HG02798 (cell line): ENCODE results near the gene ZNF823.
"Not testable (repeated sequence)": the region's sequence is repeated elsewhere in the genome, so short reads cannot be mapped to it uniquely, and the experiment has no call there.

Experiments used
- ATAC-seq: cut with Tn5 transposase; IDR thresholded peaks from one replicate; pipeline ENCODE4 v1.9.1; 2021; ENCODE audit warnings: mild to moderate bottlenecking; ENCODE audit not compliant: unreplicated experiment, poor library complexity

ZNF823 gene

DNA sequence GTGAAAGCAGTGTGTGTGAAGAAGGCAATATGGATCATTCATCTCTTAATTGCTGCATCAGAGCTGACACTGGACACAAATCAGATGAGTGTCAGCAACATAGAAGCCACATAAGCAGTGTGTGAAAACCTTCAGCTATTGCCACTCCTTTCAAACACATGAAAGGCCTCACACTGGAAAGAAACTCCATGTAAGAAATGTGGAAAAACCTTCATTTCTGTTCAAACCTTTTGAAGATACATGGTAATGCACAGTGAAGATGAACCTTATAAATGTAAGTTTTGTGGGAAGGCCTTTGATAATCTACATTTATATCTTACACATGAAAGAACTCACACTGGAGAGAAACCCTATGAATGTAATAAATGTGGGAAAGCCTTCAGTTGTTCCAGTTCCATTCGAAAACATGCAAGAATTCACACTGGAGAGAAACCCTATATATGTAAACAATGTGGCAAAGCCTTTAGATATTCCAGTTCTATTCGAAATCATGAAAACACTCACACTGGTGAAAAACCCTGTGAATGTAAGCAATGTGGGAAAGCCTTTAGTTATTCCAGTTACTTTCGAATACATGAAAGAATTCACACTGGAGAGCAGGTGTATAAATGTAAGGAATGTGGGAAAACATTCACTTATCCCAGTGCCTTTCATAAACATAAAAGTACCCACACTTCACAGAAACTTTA is 53.6 kb downstream of the ZNF823 start:
- ATAC-seq: no peak

DNA sequence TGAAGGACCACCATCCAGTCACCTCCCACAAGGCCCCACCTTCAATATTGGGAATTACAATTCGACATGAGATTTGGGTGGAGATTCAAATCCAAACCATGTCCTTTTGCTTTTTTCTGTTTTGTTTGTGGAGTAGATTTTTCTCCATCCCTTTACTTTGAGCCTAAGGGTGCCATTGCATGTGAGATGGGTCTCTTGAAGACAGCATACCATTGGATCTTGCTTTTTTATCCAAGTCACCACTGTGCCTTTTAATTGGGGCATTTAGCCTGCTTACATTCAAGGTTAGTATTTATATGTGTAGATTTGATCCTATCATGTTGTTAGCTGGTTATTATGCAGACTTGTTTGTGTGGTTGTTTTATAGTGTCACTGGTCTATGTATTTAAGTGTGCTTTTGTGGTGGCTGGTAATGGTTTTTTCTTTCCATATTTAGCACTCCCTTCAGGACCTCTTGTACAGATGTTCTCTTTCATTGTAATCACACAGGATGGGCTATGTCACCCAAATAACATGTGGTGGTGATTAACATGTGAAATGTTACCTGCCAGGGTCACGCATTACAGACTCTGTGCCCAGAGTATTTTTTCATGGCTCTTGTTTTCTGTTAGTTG is 58.0 kb downstream of the ZNF823 start:
- ATAC-seq: no peak

DNA sequence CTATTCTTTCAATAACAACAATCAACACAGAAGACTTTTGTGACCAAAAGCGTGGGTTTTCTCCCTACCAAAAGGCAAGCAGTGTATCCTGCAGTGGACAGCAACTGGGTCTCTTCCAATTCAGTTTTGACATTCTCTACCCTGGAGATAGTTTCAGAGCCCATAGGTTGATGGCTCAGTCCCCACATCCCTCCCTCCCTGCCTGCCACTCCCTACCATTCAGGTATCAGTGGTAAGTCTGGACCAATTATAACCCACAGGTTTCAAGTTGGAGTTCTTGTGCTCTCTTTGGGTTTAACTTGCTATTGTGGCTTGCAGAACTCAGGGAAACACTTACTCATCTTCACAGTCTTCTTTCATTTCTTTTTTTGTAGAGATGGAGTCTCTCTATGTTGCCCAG is 60.2 kb downstream of the ZNF823 start:
- no peak for ATAC-seq

DNA sequence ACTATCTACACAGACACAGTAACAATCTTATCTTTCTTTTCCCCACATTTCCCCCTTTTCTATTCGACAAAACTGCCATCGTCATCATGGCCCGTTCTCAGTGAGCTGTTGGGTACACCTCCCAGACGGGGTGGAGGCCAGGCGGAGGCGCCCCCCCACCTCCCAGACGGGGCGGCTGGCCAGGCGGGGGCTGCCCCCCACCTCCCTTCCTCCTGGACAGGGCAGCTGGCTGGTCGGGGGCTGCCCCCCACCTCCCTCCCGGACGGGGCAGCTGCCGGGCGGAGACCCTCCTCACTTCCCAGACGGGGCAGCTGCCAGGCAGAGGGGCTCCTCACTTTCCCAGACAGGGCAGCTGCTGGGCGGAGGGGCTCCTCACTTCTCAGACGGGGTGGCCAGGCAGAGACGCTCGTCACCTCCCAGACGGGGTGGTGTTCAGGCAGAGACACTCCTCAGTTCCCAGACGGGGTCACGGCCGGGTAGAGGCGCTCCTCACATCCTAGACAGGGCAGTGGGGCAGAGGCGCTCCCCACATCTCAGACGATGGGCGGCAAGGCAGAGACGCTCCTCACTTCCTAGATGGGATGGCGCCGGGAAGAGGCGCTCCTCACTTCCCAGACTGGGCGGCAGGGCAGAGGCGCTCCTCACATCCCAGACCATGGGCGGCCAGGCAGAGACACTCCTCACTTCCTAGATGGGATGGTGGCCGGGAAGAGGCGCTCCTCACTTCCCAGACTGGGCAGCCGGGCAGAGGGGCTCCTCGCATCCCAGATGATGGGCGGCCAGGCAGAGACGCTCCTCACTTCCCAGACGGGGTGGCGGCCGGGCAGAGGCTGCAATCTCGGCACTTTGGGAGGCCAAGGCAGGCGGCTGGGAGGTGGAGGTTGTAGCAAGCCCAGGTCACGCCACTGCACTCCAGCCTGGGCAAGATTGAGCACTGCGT is 61.8 kb downstream of the ZNF823 start:
- ATAC-seq: not testable (repeated sequence)

DNA sequence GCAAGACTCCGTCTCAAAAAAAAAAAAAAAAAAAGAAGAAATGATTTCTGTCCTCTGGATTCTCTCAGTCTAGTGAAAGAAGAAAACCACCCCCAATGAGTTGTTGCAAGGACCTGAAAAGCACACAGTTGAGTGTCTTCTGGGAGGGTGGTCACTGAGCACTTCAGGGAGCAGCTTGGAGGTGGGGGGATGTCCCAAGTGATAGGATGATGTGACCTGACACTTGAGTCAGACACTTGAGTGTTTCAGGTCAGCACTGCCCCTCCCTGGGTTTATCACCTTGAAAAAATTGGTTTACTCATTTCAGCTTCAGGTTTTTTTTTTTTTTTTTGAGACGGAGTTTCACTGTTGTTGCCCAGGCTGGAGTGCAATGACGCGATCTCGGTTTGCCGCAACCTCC is 63.2 kb downstream of the ZNF823 start:
- ATAC-seq: no peak

DNA sequence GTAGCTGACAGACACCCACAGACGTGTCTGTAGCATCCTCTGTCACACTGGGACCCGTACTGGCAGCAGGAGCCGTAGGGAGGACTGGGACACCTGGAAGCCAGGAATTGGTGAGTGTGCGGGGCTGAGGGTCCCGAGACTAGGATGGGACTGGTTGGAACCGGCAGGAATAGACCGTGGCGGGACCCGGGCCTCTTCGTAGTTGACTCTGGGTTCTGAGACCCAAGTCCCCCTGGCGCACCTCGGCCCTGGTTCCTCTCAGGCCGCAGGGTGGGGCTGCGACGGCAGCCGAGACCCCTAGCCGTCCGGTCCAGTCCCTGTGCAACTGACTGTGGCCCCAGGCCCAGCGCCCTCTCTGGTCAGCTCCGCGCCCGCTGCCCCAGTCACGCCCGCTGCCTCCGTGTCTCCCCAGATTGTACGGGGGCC is 64.7 kb downstream of the ZNF823 start:
- no peak for ATAC-seq

DNA sequence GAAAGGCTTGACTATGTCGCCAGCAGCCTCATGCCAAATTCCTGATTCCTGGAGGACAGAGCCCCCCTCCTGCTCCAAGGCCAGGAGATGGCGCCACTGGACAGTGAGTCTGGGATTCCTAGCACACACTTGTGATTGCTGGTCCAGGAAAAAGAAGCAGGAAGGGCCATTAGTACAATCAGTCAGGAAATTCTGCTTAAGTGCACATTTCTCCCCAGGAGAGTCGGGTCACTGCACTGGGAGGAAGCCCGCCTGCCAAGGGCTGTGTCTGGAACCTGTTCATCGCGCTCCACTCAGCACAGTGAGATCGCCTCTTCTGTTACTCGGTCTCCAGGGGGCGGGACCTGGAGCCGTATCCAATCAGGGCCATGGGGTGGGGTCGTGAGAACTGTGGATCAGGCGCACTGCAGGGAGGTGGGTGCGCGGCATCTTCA is 65.1 kb downstream of the ZNF823 start:
- no peak for ATAC-seq
